ENCODE data around the gene HOXB9.

HOXB9 gene

DNA sequence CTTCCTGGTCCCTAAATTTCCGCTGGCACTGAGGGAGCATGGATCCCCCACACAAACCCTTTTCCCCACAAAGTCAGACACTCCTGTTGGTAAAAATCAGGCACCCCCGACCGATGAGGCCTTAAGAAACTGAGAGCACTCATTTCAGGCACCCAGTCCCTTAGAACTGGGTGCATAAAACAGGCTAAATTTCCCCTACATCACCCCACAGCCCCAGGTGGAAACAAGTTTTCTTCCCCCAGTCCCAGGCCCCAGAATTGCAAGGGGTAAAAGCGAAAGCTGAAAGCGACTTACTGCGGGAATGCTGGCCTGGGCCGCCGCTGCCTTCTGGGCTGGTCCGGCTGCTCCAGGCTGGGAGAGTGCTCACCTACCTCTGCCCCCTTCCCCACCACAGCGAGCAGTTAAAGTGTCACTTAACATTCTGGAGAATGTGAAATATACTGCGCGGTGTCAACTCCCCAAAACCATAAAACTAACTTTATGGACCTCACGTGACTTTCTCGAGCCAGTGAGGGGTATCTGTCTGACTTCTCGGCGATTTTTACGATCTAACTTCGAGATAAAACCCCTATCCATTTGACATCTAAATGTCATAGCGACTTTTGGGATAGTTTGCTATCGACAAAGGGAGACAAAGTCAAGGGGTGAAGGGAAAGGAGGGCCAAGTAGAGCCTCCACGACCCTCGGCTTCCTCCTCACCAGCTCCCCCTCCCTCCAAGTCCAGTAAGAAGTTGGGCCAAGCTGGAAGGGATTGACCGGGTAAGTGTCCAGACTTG is 36.1 kb downstream of the HOXB9 start, which contains the start of gene HOXB3:
Gene HOXB3, minus strand, starts transcription at position 411 of the 776 bp plus-strand sequence. CDS start 37,767 bp downstream, outside the sequence.
- peak within 1 kb of the TSS in 1 of 7 experiments; percentile 13 for H3K4me3 ChIP-seq
- peak within 1 kb of the TSS in 6 of 21 experiments; percentile 72 to 94 (median 82) for H3K27ac ChIP-seq

DNA sequence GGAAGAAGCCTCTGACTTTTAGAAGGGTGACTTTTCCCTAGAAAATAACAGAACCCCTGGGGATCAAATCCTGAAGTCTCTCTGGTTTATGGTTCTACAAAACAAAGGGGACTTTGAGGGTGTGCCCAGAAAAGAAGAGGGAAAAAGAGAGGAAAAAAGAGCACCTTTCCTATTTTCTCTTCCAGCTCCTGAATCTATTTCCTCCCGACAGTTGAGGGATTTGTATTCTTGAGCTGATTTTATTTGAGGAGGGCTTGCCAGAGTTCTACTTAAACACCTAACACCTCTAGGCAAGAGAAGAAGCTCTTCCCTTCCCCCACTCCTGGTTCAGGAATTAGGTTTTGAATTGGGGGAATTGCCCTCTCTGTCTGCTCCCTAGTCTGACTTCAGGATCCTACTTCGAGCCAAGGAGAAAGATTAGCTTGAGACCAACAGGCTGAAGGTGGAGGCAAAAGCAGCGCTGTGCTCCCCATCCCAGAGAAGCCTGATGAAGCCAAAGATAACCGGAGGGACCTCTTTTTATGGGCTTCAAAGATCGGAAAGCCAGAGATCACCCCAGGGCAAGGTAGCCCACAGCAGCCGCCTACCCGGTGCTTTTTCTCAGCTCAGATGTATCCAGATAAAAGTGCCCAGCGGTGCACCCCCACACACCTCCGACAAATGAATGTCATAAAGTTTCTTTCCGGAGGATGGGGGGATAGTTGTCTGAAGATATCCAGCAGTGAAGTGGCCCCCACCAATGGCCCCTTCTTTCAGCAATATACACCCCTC is 36.9 kb downstream of the HOXB9 start:
- peak overlapping the region in 1 of 7 experiments; percentile 13 for H3K4me3 ChIP-seq
- peak overlapping the region in 6 of 21 experiments; percentile 42 to 94 (median 82) for H3K27ac ChIP-seq

DNA sequence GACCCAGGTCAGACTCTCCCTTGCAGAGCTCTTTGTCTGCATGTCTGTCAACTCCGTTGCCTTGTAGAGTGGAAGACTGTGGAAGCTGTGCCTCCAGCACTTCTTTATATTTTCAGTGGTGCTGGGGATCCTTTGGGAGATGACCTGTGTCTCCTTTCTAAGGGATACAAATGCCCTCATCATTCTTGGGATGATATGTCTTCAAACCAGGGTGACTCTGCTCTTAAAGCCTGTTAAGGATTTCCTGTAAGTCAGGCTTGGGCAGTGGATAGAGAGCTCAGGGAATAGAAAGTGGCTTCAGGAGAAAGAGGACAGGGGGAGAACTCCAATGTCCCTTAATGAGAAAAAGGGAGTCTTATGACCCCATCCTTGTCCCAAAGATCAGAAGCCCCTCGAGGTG is 37.6 kb downstream of the HOXB9 start:
- Histone ChIP-seq H3K27ac (peak overlapping the region in 5 of 21 experiments; percentile 72 to 94 (median 83)), H3K4me3 (no peak overlapping the region)

DNA sequence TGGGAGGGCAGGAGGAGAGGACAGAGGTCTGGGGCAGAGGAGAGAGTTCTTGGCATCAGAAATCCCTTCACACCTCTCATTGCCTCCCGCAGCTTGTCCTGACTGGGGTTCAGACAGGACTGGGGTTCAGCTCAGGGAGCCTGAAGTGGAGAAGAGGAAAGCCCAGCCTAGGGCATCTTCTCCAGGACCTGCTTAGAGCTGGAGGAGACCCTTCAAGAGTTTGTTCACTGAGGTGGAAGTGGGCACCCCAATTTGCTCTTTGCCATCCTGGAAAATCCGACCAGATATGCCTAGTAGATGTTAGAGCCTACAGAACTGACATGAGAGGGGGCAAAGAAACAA is 38.1 kb downstream of the HOXB9 start:
- Histone ChIP-seq H3K4me3 (peak overlapping the region in 1 of 7 experiments; percentile 9), H3K27ac (peak overlapping the region in 7 of 21 experiments; percentile 1 to 94 (median 81))

DNA sequence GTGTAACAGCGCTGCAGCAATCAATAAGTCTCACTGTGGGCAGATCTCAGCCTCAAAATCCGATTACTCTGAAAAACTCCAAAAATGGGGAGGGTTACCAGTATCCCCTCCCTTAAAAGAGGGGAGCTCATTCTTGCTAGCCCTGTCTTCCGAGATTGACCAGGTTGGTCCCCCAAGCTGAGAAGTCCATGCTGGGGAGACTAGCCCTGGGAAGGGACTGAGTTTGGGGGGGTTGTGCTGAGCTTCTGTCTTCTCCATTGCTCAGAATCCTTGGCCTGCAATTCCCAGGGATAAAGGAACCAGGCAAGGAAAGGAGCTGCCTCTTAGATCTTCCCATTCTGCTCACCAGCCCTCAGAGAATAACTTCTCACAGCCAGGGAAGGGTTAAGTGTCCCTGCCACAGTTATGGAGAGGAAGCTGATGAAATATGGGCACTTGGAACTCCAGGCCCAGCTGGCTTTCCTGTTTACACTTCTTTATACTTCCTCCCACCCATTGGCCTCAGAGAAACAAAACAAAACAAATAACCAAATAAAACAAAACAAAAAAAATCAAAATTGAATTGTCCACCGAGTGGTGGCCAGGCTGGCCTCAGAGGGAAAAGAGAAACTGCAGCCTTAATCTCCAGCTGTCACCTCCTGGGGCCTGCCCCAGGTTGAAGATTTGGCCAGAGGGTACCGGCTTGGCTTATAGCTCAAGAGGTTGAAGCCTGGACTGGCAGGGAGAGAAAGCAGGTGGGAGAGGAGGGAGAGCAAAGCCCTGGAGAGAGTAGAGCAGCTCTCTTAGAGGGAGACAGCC is 38.7 kb downstream of the HOXB9 start:
- H3K4me3 ChIP-seq: peak overlapping the region in 1 of 7 experiments; percentile 9
- H3K27ac ChIP-seq: peak overlapping the region in 8 of 21 experiments; percentile 1 to 94 (median 76)

DNA sequence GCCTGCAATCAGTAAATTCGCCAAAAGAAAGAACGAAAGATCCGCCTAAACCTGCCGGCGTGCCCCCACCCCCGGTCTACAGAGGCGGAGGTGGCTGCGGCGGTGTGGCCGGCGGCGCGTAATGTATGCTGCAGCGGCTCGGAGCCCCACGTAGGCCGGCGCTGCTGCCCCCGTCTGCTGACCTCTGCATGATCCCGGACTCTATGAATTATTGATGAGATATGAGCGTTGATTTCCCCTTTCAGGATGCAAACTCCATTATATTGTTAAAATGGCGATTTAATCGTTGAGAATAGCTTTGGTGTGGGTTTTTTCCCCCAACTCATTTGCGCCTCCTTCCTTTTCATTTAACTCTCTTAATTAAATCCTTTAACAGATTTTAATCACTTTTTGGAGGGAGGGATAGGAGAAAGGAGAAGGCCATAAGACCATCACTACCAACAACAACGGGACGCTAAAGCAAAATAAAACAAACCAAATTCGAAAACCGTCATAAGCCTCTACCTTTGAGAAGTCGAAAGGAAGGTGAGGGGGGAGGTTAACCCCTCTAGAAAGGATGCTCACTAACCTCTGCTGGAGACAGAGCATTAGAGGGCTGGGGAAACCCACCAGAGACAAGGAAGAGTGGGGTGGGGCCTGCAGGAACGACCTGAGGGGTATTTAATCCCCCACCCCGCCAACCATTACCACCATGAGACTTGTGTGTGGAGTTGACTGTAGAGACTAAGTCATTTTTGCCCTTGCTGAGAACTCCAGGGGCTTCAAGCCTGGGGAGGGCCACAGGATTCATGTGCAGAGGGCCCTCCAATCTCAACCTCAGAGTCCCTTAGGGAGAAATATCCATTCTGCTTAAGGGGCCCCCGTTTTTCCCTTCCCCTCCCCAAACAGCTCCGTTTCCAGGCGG is 39.6 kb downstream of the HOXB9 start:
- H3K27ac ChIP-seq: peak overlapping the region in 10 of 21 experiments; percentile 1 to 94 (median 75)
- H3K4me3 ChIP-seq: peak overlapping the region; percentile 29 to 55 (median 49)

DNA sequence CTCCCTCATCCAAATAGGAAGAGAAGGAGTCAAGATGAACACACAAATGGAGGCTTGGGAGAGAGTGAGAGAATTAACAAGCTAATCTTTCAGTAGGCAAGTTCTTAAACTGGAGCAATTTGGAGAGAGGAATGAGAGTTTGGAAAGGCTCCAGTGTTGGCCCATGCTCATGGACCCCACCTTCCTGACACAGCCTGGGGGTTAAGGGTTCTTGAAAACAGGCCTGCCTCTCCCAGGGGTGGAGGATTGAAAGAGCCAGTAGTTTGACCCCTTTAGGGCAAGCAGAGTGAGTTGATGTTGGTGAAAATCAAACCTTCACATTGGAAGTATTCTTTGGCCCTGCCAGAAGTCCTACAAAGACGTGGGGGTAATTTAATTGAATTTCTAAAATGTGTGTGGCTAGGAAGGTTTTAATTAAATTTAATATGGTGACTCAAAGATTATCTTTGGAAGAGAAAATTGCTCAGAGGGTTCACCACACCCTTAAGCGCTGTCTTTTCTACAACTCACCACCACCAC is 41.9 kb downstream of the HOXB9 start:
- peak overlapping the region in 2 of 21 experiments; percentile 92 to 94 for H3K27ac ChIP-seq
- no peak overlapping the region for H3K4me3 ChIP-seq

DNA sequence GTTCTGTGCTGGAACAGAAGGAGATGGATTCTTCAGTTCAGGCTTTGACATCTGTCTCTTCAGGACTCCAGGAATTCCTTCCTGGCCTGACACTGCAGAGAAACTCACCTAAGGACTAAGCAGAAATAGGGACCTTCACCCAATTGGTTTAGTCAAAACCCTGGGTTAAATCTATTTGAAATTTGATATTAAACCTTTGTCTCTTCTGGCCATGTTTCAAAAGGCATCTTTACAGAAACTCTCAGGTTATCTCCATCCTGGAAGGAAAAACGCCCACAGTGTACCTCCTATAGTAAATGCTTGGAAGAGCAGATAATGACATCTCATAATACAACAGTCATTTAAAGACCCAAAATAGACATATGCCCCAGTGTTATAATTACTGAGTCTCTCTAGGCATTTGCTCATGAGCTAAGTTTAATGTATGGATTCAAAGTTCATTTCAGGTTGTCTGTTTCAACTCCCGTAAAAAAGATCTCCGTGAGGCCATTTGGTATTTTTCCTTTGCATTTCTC is 42.4 kb downstream of the HOXB9 start:
- Histone ChIP-seq H3K4me3 (no peak overlapping the region), H3K27ac (peak overlapping the region in 1 of 21 experiments; percentile 94)

DNA sequence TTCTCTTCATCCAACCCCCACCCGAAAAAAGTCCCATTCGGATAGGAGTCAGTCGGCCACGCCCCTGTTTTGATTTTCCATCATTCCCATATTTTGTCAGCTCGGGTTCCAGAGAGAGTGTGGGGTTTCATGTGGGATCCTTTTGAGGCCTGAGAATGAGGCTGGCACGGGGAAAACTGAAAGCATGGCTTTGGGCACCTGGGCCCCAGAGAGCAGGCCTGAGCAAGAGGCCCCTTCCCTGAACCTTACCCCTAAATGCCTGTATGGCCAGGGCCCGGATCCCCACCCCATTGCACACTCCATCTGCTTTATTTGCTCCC is 43.4 kb downstream of the HOXB9 start:
- H3K4me3 ChIP-seq: no peak overlapping the region
- H3K27ac ChIP-seq: peak overlapping the region in 6 of 21 experiments; percentile 42 to 94 (median 90)

DNA sequence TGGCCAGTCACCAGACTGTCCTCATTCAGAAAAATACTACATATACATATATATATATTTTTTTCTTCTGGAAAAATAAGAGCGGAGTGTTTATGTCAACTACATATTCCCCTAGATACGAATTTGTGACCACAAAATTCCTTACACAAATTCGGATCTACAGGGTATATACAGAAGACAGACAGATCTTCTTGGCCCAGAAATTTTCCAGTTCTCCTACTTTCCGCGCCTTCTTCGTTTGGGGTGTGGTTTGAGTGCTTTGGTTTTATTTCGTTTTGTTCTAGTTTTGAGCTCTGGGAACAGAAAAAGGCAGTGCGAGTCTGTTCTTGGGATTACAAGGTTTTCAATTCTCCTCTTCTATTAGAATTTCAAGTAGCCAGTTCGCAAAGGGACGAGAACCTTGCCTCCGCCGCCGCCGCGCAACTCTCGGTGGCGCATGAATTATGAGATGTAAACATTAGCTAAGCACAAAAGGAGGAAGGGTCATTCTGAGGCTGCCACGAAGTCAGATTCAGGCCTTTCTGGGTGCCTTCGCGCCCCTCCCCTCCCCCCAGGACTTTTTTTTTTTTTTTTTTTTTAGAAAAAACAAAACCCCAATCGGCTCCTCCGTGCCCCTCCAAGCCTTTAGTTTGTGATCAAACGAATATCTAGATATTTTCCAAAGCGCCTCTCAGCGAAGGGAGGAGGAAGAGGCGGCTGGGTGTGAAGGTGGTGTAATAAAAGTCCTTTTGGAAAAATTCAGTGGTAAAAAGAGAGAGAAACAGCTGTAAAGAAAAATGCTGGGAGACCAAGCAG is 46.2 kb downstream of the HOXB9 start:
- H3K4me3 ChIP-seq: no peak overlapping the region
- H3K27ac ChIP-seq: peak overlapping the region in 6 of 21 experiments; percentile 85 to 94 (median 90)

DNA sequence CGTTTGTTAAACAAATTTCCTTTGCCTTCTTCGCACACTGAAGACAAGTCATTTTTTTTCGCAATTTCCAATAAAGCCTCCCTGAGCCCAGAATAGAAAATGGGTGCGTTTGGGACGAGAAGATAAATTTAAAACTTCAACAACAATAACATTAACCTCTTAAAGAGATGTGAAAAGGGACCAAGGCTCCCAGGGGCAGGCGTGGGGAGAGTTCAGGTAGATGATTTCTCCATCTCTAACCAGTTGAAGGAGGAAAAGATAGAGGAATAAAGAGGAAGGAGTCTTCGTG is 46.7 kb downstream of the HOXB9 start:
- H3K4me3 ChIP-seq: peak overlapping the region in 1 of 7 experiments; percentile 51
- peak overlapping the region in 6 of 21 experiments; percentile 20 to 94 (median 88) for H3K27ac ChIP-seq

DNA sequence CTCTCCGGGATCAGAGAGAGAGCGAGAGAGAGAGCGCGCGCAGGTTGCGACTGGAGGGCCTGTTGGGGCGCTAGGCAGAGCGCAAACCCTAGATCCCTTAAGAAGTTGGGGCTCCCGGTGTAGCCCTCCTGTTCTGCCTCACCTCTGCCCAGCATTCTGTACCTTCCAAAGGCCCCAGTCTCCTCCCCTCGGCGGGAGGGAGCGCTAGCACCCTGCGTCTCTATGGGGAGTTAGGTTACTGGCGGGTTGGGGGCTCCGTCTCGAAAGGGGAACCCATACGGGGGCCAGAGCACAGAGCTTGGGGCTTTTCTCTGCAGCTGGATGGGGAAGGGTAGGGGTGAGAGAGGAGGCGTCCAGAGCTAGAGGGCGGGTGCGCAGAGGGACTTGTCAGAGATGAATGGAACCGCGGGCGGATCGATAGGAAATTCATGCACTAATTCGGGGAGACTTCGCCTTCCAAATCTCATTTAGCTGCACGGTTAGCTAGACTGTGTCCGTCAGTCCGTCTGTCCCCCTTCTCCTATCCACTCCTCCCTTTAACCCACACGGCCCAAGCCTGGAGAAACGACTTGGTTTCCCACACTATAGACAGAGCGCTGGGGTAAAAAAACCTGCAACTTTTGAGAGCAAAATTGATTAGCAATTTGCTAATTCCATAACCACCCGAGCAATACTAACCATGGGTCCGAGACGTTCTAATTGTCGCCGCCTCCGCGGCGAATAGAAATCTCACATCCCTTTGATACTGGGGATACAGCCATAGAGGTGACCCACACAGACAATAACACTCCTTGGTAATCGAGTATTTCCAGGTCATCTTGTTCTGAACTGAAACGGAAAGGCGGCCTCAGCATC is 47.3 kb downstream of the HOXB9 start:
- H3K4me3 ChIP-seq: peak overlapping the region; percentile 35 to 51 (median 41)
- H3K27ac ChIP-seq: peak overlapping the region in 20 of 21 experiments; percentile 23 to 94 (median 76)

DNA sequence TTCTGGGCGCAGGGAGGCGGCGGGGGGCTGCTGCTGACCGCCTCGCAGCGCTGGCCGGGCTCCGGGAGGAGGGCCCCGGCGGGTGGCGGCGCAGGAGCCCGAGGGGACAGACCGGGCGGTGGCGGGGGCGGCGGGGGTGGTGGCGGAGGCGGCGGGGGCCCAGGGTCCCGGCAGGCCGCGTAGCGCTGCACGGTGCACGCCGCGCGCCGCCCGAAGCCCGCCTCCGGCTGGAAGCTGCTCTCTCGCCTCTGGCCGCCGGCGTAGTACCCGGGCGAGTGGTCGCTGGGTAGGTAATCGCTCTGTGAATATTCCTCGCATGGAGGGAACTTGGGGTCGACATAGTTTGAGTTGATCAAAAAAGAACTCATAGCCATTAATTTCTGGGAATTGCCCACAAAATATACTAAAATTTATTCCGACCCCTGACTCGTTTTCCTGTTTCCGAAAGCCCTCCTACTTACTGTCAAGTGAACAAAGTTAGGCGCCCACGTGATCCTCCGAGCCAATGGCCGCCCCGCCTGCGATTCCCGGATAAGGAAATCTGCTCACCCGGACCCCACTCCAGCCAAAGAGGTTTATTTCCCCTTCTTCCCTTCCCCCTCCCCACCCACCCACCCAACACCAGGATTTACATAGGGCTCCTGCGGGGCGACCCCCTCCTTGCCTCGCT is 48.1 kb downstream of the HOXB9 start, which contains the start of gene HOXB4:
Gene HOXB4, minus strand, starts transcription at position 405 of the 670 bp plus-strand sequence. Its CDS starts 31 bp downstream, at position 374.
- Histone ChIP-seq H3K4me3 (peak within 1 kb of the TSS; percentile 35 to 51 (median 41)), H3K27ac (peak within 1 kb of the TSS; percentile 23 to 94 (median 75))

DNA sequence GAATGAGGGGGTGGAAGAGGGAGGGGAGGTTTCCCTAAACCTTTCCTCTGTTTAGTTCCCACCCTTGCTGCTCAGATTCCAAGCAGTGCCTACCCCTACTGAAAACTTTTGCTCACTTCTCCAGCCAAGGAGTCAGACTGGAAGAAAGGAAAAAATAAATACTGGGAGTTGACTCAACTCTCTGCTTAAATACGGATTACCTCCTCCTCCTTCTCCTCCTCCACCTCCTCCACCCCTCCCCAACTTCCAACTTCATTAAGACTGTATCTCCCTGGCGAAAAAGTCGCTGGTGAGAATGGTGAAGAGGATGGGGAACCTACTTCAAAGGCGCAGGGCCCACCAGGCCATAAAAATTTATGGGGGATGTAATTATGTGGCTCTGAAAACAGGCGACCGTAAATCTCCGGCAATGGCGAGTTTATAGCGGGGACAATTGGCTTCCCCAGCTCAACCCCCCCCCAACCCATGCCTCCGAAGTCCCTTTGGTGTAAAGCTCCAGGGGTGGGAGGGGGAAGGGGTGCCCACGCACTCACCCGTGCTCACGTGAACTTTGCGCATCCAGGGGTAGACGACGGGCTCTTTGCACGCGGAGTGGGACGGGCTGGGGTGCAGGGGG is 48.7 kb downstream of the HOXB9 start:
- Histone ChIP-seq H3K27ac (peak overlapping the region in 16 of 21 experiments; percentile 36 to 94 (median 77)), H3K4me3 (peak overlapping the region; percentile 35 to 51 (median 41))

DNA sequence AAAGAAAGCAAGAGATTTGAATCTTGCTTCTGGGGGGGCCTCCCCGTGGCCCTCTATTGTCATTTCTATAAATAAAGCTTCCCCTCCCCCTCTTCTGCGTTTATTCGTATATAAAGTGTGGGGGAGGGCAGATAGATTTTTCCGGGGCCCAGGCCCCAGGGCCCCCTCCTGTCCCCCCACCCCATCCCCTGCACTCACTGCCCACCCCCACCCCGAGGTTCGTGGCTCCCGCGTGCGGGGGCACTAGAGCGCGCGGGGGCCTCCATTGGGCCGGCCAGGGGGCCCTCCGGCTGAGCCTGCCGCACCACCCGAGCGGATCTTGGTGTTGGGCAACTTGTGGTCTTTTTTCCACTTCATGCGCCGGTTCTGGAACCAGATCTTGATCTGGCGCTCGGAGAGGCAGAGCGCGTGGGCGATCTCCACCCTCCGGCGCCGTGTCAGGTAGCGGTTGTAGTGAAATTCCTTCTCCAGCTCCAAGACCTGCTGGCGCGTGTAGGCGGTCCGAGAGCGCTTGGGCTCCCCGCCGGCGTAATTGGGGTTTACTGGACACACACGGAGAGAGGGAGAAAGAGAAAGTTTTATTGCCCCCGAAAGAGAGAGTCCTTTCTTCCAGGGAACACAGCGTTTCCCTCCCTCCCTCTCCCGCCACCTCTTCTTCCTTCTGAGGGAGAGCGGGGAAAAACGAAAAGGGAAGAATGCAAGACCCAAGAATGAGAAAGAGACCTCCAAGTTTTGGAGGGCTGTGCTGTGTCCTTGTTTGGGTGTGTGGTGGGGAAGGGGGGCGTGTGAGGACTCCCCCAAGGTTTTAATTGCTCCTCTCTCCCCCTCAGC is 49.5 kb downstream of the HOXB9 start:
- H3K4me3 ChIP-seq: peak overlapping the region in 5 of 7 experiments; percentile 38 to 51 (median 49)
- peak overlapping the region in 11 of 21 experiments; percentile 6 to 94 (median 85) for H3K27ac ChIP-seq
